MM.1S (cell line): ENCODE measurements around the gene TLR4.

ENCODE experiments used
- DNase-seq: peaks from one replicate; pipeline ENCODE4 v3.0.0-alpha.2; 2015
- H2AFZ ChIP-seq: fragments of 300-600 bp; sonication (generic); 2 replicates; pipeline ENCODE4 v1.6.0; 2016; ENCODE audit warnings: antibody characterized with exemption, low read length
- H3F3A ChIP-seq: fragments of 300-600 bp; sonication (generic); 2 replicates; pipeline ENCODE4 v1.6.1; 2016; ENCODE audit warnings: mild to moderate bottlenecking, antibody characterized with exemption, low read length, moderate library complexity, mixed read lengths; ENCODE audit not compliant: insufficient read depth
- H3K27ac ChIP-seq: fragments of 300-600 bp; sonication (generic); 2 replicates; pipeline ENCODE4 v1.5.1; 2016; ENCODE audit warnings: mild to moderate bottlenecking, low read length
- H3K27me3 ChIP-seq: fragments of 300-600 bp; sonication (generic); replicated peaks from 2 replicates; pipeline ENCODE4 v1.6.0; 2016; ENCODE audit warnings: low read length; ENCODE audit not compliant: insufficient read depth
- H3K36me3 ChIP-seq: fragments of 300-600 bp; sonication (generic); replicated peaks from 2 replicates; pipeline ENCODE4 v1.6.1; 2016; ENCODE audit warnings: mild to moderate bottlenecking, low read length, mixed read lengths; ENCODE audit not compliant: insufficient read depth
- H3K4me1 ChIP-seq: fragments of 300-600 bp; sonication (generic); 2 replicates; pipeline ENCODE4 v1.6.1; 2016; ENCODE audit warnings: low read length, mixed read lengths
- H3K4me2 ChIP-seq: fragments of 300-600 bp; sonication (generic); 2 replicates; pipeline ENCODE4 v1.6.0; 2016; ENCODE audit warnings: low read depth, low read length
- H3K4me3 ChIP-seq: fragments of 300-600 bp; sonication (generic); 2 replicates; pipeline ENCODE4 v1.5.1; 2016; ENCODE audit warnings: low read length, mixed read lengths
- H3K79me2 ChIP-seq: fragments of 300-600 bp; sonication (generic); 2 replicates; pipeline ENCODE4 v1.6.1; 2016; ENCODE audit warnings: mixed run types, low read length, mixed read lengths
- H3K9ac ChIP-seq: fragments of 300-600 bp; sonication (generic); 2 replicates; pipeline ENCODE4 v1.6.1; 2016; ENCODE audit warnings: low read length, mixed read lengths
- H3K9me2 ChIP-seq: fragments of 300-600 bp; sonication (generic); replicated peaks from 2 replicates; pipeline ENCODE4 v1.6.1; 2016; ENCODE audit warnings: mild to moderate bottlenecking, low read length, mixed read lengths; ENCODE audit not compliant: insufficient read depth
- H3K9me3 ChIP-seq: fragments of 300-600 bp; sonication (generic); replicated peaks from 2 replicates; pipeline ENCODE4 v1.6.1; 2016; ENCODE audit warnings: mild to moderate bottlenecking, low read length, mixed read lengths; ENCODE audit not compliant: insufficient read depth
- H4K20me1 ChIP-seq: fragments of 300-600 bp; sonication (generic); 2 replicates; pipeline ENCODE4 v1.6.1; 2016; ENCODE audit warnings: mild to moderate bottlenecking, low read length, moderate library complexity, mixed read lengths; ENCODE audit not compliant: insufficient read depth
- EZH2 ChIP-seq: fragments of 300-600 bp; sonication (generic); optimal IDR thresholded peaks from 2 replicates; pipeline ENCODE3; 2017; ENCODE audit warnings: low read depth, mild to moderate bottlenecking, antibody characterized with exemption, low read length, mixed read lengths
- EZH2phosphoT487 ChIP-seq: fragments of 300-600 bp; sonication (generic); IDR thresholded peaks from 2 replicates; pipeline ENCODE4 v1.6.1; 2018; ENCODE audit warnings: antibody characterized with exemption, low read length
- TF ChIP-seq, protein P1 (sequence below): fragments of 300-600 bp; sonication (generic); IDR thresholded peaks from 2 replicates; pipeline ENCODE4 v1.5.1; 2016; ENCODE audit warnings: antibody characterized with exemption, low read length, mixed read lengths

TLR4 gene

DNA sequence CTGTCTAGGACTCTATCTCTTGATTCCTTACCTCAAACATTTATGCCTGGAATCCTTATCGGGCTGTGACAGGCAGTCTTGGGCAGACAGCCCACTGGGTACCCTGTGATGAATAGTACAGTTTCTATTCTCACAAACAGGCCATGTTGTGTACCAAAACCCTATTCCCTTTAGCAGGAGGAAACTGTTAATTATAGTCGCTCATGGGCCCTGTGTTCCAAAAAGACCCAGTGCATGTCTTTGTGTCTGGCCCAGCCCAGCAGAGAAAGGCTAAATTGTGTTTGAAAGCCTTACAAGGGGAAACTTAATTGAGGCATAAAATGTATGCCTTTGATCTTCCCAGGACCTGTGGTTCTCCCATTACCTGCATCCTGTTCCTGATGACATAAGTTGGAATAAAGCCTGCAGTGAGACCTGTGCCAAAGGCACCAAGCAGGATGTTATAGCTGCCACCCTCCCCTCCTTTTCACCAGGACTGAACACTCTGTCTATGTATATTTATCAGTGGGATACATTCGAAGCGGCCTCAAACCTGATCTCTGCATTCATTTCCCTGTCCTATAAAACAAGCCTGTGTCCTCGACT is 43.3 kb downstream of the TLR4 start:
- Histone ChIP-seq H3K9me2 (no peaks in the 10 kb centered on the region), H3K9me3 (no peaks in the 10 kb centered on the region), H3K27ac (no peak overlapping the region), H4K20me1 (no peaks in the 10 kb centered on the region), H2AFZ (no peak overlapping the region), H3F3A (no peaks in the 10 kb centered on the region), H3K4me1 (no peaks in the 10 kb centered on the region), H3K9ac (no peak overlapping the region), H3K4me3 (no peak overlapping the region), H3K36me3 (no peaks in the 10 kb centered on the region), H3K27me3 (no peaks in the 10 kb centered on the region), H3K79me2 (no peaks in the 10 kb centered on the region), H3K4me2 (no peak overlapping the region)
- TF ChIP-seq EZH2 = no peak
- no peak for TF ChIP-seq EZH2phosphoT487
- DNase-seq = no peak

DNA sequence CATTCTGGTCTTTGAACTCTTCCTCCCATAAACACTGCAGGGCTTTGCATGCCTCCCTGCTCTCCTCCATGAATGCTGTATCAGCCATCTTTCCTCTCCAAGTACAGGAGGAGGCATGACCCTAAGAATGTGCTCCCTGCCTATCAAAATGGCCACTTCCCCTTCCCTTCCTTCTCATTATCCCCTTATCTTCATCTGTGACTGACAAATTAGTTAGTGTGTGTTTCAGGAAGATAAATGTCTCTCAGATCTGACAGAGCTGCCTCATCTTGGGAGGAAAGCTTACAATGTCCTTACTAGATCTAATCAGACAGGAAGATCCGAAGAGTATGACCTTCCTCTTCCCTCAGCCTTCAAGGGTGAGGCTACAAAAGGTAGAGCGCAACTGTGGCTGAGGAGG is 46.2 kb downstream of the TLR4 start:
- Histone ChIP-seq H3K4me3 (no peak overlapping the region), H3F3A (no peaks in the 10 kb centered on the region), H4K20me1 (no peaks in the 10 kb centered on the region), H3K4me2 (no peak overlapping the region), H2AFZ (no peak overlapping the region), H3K9me2 (no peaks in the 10 kb centered on the region), H3K36me3 (no peaks in the 10 kb centered on the region), H3K9me3 (no peaks in the 10 kb centered on the region), H3K4me1 (no peaks in the 10 kb centered on the region), H3K79me2 (no peaks in the 10 kb centered on the region), H3K27me3 (no peaks in the 10 kb centered on the region), H3K9ac (no peak overlapping the region), H3K27ac (no peak overlapping the region)
- DNase-seq = no peak
- TF ChIP-seq EZH2phosphoT487 (no peak), EZH2 (no peak)
- TF ChIP-seq, protein P1, sequence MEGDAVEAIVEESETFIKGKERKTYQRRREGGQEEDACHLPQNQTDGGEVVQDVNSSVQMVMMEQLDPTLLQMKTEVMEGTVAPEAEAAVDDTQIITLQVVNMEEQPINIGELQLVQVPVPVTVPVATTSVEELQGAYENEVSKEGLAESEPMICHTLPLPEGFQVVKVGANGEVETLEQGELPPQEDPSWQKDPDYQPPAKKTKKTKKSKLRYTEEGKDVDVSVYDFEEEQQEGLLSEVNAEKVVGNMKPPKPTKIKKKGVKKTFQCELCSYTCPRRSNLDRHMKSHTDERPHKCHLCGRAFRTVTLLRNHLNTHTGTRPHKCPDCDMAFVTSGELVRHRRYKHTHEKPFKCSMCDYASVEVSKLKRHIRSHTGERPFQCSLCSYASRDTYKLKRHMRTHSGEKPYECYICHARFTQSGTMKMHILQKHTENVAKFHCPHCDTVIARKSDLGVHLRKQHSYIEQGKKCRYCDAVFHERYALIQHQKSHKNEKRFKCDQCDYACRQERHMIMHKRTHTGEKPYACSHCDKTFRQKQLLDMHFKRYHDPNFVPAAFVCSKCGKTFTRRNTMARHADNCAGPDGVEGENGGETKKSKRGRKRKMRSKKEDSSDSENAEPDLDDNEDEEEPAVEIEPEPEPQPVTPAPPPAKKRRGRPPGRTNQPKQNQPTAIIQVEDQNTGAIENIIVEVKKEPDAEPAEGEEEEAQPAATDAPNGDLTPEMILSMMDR = no peak

DNA sequence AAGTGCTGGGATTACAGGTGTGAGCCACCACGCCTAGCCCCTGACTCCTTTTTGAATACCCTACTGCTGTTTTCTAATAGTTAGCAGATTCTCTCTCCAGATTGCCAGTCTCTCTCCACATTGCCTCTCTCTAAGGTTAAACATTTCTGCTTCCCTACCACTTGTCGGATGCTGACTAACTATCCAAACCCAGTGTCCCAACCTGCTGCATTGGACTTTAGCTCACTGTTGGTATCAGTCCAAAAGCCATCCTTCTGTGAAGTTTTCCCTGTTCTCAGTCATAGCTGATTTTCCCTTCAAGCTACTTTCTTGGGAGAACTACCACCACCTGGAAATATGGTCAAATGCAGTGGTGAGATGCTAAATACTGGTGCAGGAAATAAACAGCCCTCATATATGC is 48.7 kb downstream of the TLR4 start:
- H3K27me3 ChIP-seq = no peaks in the 10 kb centered on the region
- DNase-seq = no peak
- H3K27ac ChIP-seq = no peak overlapping the region
- H4K20me1 ChIP-seq = no peaks in the 10 kb centered on the region
- H3K9me3 ChIP-seq = no peaks in the 10 kb centered on the region
- H3K4me2 ChIP-seq = no peak overlapping the region
- H3K36me3 ChIP-seq = no peaks in the 10 kb centered on the region
- no peaks in the 10 kb centered on the region for H3F3A ChIP-seq
- no peak overlapping the region for H3K4me3 ChIP-seq
- TF ChIP-seq, protein P1 = no peak
- TF ChIP-seq EZH2 (no peak), EZH2phosphoT487 (no peak)
- H3K9me2 ChIP-seq = no peaks in the 10 kb centered on the region
- no peak overlapping the region for H2AFZ ChIP-seq
- H3K9ac ChIP-seq = no peak overlapping the region
- H3K79me2 ChIP-seq = no peaks in the 10 kb centered on the region
- H3K4me1 ChIP-seq = no peaks in the 10 kb centered on the region

DNA sequence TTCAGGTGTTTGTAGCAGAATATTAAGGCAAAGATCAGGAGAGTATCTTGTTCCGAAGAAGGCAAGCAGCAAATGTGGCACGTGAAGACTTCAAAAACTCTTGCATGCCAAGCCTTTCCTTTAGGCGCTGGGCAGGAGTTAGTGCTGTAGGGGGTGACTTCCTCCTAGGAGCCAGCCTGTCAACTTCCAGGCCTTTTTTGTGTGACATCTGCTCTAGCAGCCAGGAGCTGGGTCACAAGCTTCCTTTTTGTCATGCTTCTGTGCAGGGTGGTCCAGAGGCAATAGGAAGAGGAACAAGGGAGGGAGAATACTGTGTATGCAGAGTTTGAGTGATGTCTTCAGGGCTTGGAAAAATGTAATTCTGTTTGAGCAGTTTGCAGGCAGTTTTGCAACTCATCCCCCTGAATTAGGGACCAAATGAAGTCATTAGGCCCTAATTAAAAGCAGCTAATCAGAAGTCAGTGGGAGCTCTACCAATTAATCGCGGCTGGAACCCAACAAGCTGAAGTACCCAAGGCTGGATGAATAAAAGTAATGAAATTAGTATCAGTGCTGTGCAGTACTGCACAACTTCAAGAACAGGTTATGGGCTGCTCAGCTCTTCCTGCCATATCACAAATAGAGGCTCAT is 53.5 kb downstream of the TLR4 start:
- no peak for DNase-seq
- no peak for TF ChIP-seq EZH2phosphoT487
- TF ChIP-seq, protein P1 = no peak
- no peak for TF ChIP-seq EZH2

More for the DNA sequence above, 53.5 kb downstream of the TLR4 start:
- Histone ChIP-seq H3K9me2 (no peaks in the 10 kb centered on the region), H3K4me2 (no peak overlapping the region), H3K36me3 (no peaks in the 10 kb centered on the region), H3K27me3 (no peaks in the 10 kb centered on the region), H3K4me3 (no peak overlapping the region), H2AFZ (no peak overlapping the region), H3K79me2 (no peaks in the 10 kb centered on the region), H3K9ac (no peak overlapping the region), H3F3A (no peaks in the 10 kb centered on the region), H3K9me3 (no peaks in the 10 kb centered on the region), H4K20me1 (no peaks in the 10 kb centered on the region), H3K27ac (no peak overlapping the region), H3K4me1 (no peaks in the 10 kb centered on the region)
